Measurements from ENCODE around the gene C10orf88.

The C10orf88 gene

DNA sequence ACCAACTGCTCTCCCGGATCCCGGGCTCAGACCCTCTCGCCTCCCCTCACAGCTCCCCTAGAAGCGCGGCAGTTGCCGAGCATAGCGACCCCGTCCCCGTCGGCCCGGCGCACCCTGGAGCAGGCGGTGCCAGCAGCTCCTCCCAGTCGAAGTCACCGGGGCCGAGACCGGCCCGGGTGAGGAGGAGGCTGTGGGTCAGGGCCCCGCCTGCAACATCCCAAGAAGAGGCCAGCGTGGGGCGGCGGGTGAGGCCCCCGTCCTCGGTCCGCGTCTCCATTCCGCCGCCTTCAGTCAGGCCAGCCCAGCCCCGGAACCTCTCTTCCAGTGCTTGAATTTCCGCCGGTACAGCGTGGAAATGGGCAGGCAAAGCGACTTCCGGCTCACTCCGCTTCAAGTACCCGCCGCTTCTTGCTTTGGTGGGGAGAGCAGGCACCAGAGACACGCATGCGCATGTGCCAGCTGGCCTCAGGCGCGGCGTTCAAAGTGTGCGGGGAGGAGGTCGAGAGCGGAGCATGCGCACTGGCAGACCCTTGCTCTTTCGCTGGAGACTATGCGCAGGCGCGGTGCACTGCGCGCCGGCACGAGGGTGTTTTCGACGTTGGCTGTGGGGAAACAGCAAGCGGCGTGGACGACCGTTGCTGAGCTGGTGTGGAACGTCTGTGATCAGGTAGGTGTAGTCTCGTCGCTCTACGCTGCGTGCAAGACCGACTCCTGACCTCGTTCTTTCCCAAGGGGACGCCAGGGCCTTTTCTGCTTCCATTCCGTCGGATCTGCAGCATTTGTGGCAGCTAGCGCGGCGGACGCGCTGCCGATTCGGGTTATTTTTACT is at the start of gene C10orf88:
Gene C10orf88 (minus strand): TSS at position 326 of the 829 bp plus-strand sequence. CDS start 49 bp downstream, at position 277.
- FAIRE-seq = no peak

DNA sequence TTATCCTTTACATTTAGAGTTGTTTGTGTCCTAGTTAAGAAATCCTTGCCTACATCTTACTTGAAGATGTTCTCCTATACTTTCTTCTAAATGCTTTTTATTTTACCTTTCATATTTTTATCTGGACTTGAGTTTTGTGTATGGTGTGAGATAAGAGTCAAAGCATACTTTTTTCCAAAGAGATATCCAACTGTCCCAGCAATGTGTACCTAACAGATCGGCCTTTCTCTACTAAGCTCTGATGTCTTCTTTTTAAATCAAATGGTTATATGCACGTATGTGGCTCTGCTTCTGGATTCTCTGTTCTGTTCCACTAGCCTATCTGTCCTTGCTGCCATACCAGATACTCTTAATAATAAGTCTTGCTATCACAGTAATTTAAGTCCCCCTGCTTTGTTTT is 47.3 kb upstream of the C10orf88 start:
- no peak for FAIRE-seq

GRCh38 chr10:123000155-123000554 is 46.1 kb upstream of the C10orf88 start:
- FAIRE-seq = no peak

DNA sequence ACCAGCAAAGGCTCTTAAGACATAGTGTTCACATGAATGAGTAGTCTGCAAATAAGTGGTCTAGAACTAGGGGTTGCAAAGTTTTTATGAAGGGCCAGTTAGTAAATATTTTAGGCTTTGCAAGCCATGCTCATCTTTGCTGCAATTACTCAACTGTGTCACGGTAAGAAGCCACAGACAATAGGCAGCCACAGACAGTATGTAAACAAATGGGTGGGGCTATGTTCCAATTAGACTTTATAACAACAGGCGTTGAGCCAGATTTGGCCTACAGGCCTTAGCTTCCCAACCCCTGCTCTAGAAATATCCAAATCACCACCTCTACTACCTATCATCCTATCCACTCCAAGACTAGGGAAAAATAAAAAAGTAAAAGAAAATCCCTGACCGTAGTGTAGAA is 45.3 kb upstream of the C10orf88 start:
- no peak for FAIRE-seq

GRCh38 chr10:122998934-122999333 is 44.9 kb upstream of the C10orf88 start:
- FAIRE-seq = no peak

- no peak for FAIRE-seq
Observed at GRCh38 chr10:122998360-122998917, 44.4 kb upstream of the C10orf88 start.

- FAIRE-seq = no peak
Observed at GRCh38 chr10:122997864-122998263, 43.8 kb upstream of the C10orf88 start.

- FAIRE-seq = no peak
Observed at GRCh38 chr10:122995936-122996335, 41.9 kb upstream of the C10orf88 start.

DNA sequence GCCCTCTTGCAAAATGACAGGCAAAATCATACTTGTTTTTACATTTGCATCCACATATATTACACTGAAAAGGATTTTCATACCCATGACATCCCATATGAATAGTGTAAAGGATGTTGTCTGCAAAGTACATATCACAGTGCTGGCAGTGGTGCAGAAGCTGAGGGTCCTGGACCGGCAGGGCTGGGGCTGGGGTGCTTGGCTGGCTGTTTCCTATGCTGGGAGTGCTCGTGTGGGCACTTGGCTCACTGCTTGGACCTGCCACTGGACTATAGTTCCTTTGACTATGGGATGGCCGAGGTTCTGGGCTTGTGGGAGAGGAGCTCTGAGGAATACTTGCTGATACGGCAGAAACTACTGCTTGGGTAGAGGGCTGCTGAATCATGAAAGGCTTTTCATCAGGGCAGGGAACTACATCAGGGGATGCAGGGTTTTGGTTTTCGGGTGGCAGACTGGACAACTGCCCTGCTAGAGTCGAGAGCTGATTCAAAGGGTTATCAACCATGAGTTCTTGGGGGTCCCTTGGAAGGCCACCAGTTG is 39.8 kb upstream of the C10orf88 start:
- no peak for FAIRE-seq

- peak; percentile 18 for FAIRE-seq
Observed at GRCh38 chr10:122992031-122992585, 38.1 kb upstream of the C10orf88 start.

DNA sequence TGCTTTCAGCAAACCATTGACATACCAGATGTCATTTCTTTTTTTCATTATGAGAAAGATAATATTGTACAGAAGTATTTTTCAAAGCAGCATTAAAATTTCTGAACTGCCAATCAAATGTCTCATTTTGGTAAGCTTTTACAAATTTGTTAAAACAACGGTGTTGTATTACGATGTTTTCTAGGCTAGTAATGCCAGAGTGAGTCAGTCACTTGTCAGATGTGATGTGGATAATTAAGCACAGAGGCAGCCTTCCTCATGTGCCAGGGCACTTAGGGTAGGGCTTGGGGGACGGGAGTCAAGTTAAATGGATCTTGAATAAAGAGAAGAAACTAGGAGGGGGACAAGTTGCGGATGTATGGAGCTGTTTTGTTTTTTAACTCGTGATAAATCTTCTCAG is 36.3 kb upstream of the C10orf88 start:
- FAIRE-seq = no peak

- no peak for FAIRE-seq
Observed at GRCh38 chr10:122988501-122988900, 34.5 kb upstream of the C10orf88 start.

DNA sequence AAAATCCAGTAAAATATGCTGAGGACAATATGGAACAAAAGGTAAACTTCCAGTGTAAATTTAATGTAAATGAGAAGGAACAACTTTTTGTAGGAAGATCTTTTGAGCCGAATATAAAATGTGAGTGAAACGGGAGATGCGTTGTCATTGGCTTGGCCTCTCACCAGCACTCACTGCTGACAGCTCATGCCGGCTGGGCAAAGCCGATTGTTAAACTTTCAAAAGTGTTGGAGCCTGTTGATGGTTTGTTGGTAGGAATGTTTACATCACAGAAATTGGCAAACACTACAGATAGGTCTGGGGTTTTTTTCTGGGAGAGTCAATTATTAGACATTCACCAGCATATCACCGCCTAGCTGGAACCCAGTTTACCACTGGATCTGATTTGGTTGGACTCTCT is 32.3 kb upstream of the C10orf88 start:
- FAIRE-seq = no peak

DNA sequence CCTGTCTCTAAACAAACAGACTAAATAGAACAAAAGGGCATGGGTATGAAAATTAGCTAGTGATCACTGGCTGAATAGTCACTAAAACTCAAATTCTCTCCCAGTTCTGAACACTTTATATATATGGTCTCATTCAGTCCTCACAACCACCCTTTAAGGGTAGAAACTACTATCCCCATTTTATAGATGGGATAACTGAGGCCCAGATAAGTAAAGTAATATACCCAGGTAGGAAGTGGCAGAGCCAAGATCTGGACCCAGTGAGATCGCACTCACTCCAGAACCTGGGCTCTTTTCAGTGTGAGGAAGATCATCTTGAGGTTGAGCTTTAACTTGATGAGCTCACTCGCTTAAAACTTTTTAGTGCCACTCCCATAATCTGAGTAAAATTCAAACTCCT is 30.7 kb upstream of the C10orf88 start:
- FAIRE-seq = no peak

DNA sequence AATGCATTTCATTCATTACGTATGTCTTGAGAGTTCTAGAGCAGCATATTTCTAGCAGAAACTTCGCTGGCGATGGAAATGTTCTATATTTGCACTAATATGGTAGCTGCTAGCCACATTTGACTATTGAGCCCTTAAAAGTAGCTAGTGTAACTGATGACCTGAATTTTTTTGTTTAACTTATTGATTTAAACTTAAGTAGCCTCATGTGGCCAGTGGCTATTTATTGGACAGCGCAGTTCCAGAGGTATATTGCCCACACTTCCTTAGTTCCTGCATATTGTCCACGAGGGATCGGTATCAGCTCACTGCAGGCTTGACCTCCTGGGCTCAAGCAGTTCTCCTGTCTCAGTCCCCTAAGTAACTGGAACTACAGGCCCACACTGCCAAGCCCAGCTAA is 29.9 kb upstream of the C10orf88 start:
- no peak for FAIRE-seq

- FAIRE-seq = no peak
Observed at GRCh38 chr10:122981066-122981464, 27.0 kb upstream of the C10orf88 start.

GRCh38 chr10:122980209-122981065 is 26.4 kb upstream of the C10orf88 start, which contains the start of gene PSTK:
Gene PSTK, plus strand, starts transcription at chr10:122980401. Its CDS starts 79 bp downstream, at chr10:122980480.
- FAIRE-seq = no peak

- FAIRE-seq = no peak
Observed at GRCh38 chr10:122974543-122975064, 20.6 kb upstream of the C10orf88 start.

- FAIRE-seq = no peak
Observed at GRCh38 chr10:122974023-122974422, 20.0 kb upstream of the C10orf88 start.

DNA sequence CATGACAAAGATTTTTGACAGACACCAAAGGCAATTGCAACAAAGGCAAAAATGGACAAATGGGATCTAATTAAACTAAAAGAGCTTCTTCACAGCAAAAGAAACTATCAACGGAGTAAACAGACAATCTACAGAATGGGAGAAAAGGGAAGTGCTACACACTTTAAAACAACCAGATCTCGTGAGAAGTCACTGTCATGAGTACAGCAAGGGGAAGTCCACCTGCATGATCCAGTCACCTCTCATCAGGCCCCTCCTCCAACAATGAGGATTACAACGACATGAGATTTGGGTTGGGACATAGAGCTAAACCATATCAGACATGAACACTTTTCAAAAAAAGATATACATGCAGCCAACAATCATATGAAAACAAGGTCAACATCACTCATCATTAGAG is 14.7 kb upstream of the C10orf88 start:
- no peak for FAIRE-seq

GRCh38 chr10:122966879-122967278 is 12.9 kb upstream of the C10orf88 start:
- no peak for FAIRE-seq

GRCh38 chr10:122962405-122962804 is 8.4 kb upstream of the C10orf88 start:
- FAIRE-seq = no peak

DNA sequence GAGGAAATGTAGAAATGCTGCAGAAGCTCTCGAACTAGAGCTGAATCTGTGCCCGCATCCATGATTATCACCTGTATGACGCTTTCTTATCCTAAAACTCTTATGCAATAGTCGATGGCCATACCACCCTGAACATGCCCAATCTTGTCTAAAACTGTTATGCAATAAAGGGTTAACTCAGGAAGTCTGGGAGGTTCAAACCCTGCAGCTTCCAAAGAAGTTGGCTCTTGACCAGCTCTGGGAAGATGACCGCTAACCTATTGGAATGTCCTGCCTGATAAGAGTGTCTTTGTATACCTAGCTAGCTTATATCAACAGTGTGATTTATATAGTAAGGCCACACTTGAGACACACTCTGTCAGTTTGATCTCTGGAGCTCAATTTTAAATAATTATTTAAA is 3.4 kb upstream of the C10orf88 start:
- FAIRE-seq = no peak
